Trophoblast cell (in vitro differentiated cells and primary cell): ENCODE data around the gene SCAF1.
A peak's percentile ranks its signal among the peaks of the same experiment; 100 is the strongest.
"Not testable (repeated sequence)": the region's sequence is repeated elsewhere in the genome, so short reads cannot be mapped to it uniquely, and the experiment has no call there.

Experiments
- DNase-seq, 2 donors: peaks; one replicate each; pipeline ENCODE4 v3.0.0-alpha.2; 2016
- H2AFZ ChIP-seq: 2 replicates; pipeline ENCODE4 v1.6.1; 2013; ENCODE audit warnings: low read length, moderate library complexity, mild to moderate bottlenecking; ENCODE audit not compliant: insufficient read depth, poor library complexity
- H2AK5ac ChIP-seq: 2 replicates; pipeline ENCODE4 v1.6.1; 2013; ENCODE audit warnings: mild to moderate bottlenecking, low read length
- H2BK120ac ChIP-seq: 2 replicates; pipeline ENCODE4 v1.6.1; 2013; ENCODE audit warnings: low read length, mild to moderate bottlenecking, moderate library complexity; ENCODE audit not compliant: insufficient read depth, poor library complexity
- H2BK12ac ChIP-seq: 2 replicates; pipeline ENCODE4 v1.6.1; 2013; ENCODE audit warnings: mild to moderate bottlenecking, low read length, moderate library complexity
- H2BK5ac ChIP-seq: 2 replicates; pipeline ENCODE4 v1.6.1; 2013; ENCODE audit warnings: low read length, low read depth, moderate library complexity, mild to moderate bottlenecking; ENCODE audit not compliant: poor library complexity
- H3K14ac ChIP-seq: 2 replicates; pipeline ENCODE4 v1.6.1; 2013; ENCODE audit warnings: mild to moderate bottlenecking, low read length
- H3K18ac ChIP-seq: 2 replicates; pipeline ENCODE4 v1.6.1; 2013; ENCODE audit warnings: mild to moderate bottlenecking, low read length
- H3K23ac ChIP-seq: 2 replicates; pipeline ENCODE4 v1.6.1; 2013; ENCODE audit warnings: low read length
- H3K27ac ChIP-seq: 2 replicates; pipeline ENCODE4 v1.5.1; 2013; ENCODE audit warnings: low read depth, mild to moderate bottlenecking, inconsistent platforms, low read length, moderate library complexity
- H3K27me3 ChIP-seq: 2 replicates; pipeline ENCODE4 v1.6.1; 2013; ENCODE audit warnings: inconsistent platforms, mild to moderate bottlenecking, low read length, moderate library complexity; ENCODE audit not compliant: insufficient read depth
- H3K36me3 ChIP-seq, 2 experiments: 1 replicate in 1 of 2; 2 replicates in 1 of 2; pipeline ENCODE4 v1.6.1; 2013; ENCODE audit warnings: low read length in 2 of 2, mild to moderate bottlenecking in 2 of 2, moderate library complexity in 1 of 2; ENCODE audit not compliant: insufficient read depth in 2 of 2, control insufficient read depth in 1 of 2
- H3K4ac ChIP-seq: 2 replicates; pipeline ENCODE4 v1.6.1; 2013; ENCODE audit warnings: low read depth, mild to moderate bottlenecking, low read length, moderate library complexity
- H3K4me1 ChIP-seq, 2 experiments: 1 replicate in 1 of 2; 2 replicates in 1 of 2; pipeline ENCODE4 v1.6.1; 2013; ENCODE audit warnings: low read length in 2 of 2, mild to moderate bottlenecking in 2 of 2, moderate library complexity in 1 of 2; ENCODE audit not compliant: insufficient read depth in 2 of 2, control insufficient read depth in 1 of 2
- H3K4me2 ChIP-seq: 2 replicates; pipeline ENCODE4 v1.6.1; 2013; ENCODE audit warnings: inconsistent platforms, mild to moderate bottlenecking, low read length, moderate library complexity
- H3K4me3 ChIP-seq: 2 replicates; pipeline ENCODE4 v1.5.1; 2013; ENCODE audit warnings: mild to moderate bottlenecking, low read depth, low read length, inconsistent platforms
- H3K79me1 ChIP-seq: one replicate; pipeline ENCODE4 v1.6.1; 2013; ENCODE audit warnings: low read length
- H3K79me2 ChIP-seq: 2 replicates; pipeline ENCODE4 v1.6.1; 2013; ENCODE audit warnings: low read length, mild to moderate bottlenecking; ENCODE audit not compliant: control insufficient read depth, insufficient read depth, poor library complexity
- H3K9ac ChIP-seq: 2 replicates; pipeline ENCODE4 v1.6.1; 2013; ENCODE audit warnings: mild to moderate bottlenecking, low read length
- H3K9me3 ChIP-seq: 2 replicates; pipeline ENCODE4 v1.6.1; 2013; ENCODE audit warnings: low read depth, mild to moderate bottlenecking, control low read depth, inconsistent platforms, low read length; ENCODE audit not compliant: insufficient read depth
- H4K12ac ChIP-seq: 2 replicates; pipeline ENCODE4 v1.6.1; 2013; ENCODE audit warnings: low read depth, mild to moderate bottlenecking, low read length, moderate library complexity
- H4K8ac ChIP-seq: 2 replicates; pipeline ENCODE4 v1.6.1; 2013; ENCODE audit warnings: low read depth, mild to moderate bottlenecking, low read length, moderate library complexity
- H4K91ac ChIP-seq: one replicate; pipeline ENCODE4 v1.6.1; 2013; ENCODE audit warnings: low read depth, mild to moderate bottlenecking, low read length, moderate library complexity
- WGBS: extraction: QIAGEN DNeasy Blood & Tissue Kit; methylation state at CpG from one replicate; pipeline ENCODE4 v1.1.7; 2013; ENCODE audit warnings: missing lambda C conversion rate; ENCODE audit not compliant: insufficient read length, insufficient coverage; ENCODE audit errors: extremely low coverage; 5-methylcytosine and 5-hydroxymethylcytosine counted together

The SCAF1 gene

GRCh38 chr19:49631014-49631588 lies 10.9 kb upstream of the SCAF1 start:
- Histone ChIP-seq H3K4me3 (no peak overlapping the region), H3K23ac (no peak overlapping the region), H3K9ac (no peak overlapping the region), H3K79me2 (no peaks in the 10 kb centered on the region), H3K14ac (no peak overlapping the region), H2BK12ac (no peak overlapping the region), H3K27me3 (no peaks in the 10 kb centered on the region), H3K4ac (no peak overlapping the region), H2BK5ac (no peak overlapping the region), H3K36me3 (peaks cover 10 to 17% of the 10 kb centered on the region in 2 experiments), H3K9me3 (no peaks in the 10 kb centered on the region), H2BK120ac (no peak overlapping the region), H3K79me1 (peaks cover 3% of the 10 kb centered on the region), H4K91ac (no peak overlapping the region), H3K4me1 (peaks cover 3 to 4% of the 10 kb centered on the region in 2 experiments), H2AK5ac (no peak overlapping the region), H4K12ac (no peak overlapping the region), H4K8ac (no peak overlapping the region), H2AFZ (no peak overlapping the region), H3K27ac (no peak overlapping the region), H3K4me2 (no peak overlapping the region), H3K18ac (no peak overlapping the region)
- WGBS = no CpG with 5 or more reads among the region's 9 CpGs
- DNase-seq = no peak

GRCh38 chr19:49631610-49632192 lies 10.3 kb upstream of the SCAF1 start:
- no CpG with 5 or more reads among the region's 19 CpGs for WGBS
- H3K79me1 ChIP-seq = peaks cover 3% of the 10 kb centered on the region

GRCh38 chr19:49632576-49632975 lies 9.4 kb upstream of the SCAF1 start:
- no peak overlapping the region for H3K4ac ChIP-seq
- no peak overlapping the region for H3K4me2 ChIP-seq
- peaks cover 3% of the 10 kb centered on the region for H3K79me1 ChIP-seq
- no peak overlapping the region for H3K9ac ChIP-seq
- H3K27me3 ChIP-seq = no peaks in the 10 kb centered on the region
- no peaks in the 10 kb centered on the region for H3K79me2 ChIP-seq
- no peaks in the 10 kb centered on the region for H3K9me3 ChIP-seq
- H3K4me3 ChIP-seq = no peak overlapping the region
- no peak overlapping the region for H2AFZ ChIP-seq
- no peak overlapping the region for H2BK12ac ChIP-seq
- H3K27ac ChIP-seq = no peak overlapping the region
- H4K12ac ChIP-seq = no peak overlapping the region
- no peak overlapping the region for H4K91ac ChIP-seq
- no peak overlapping the region for H4K8ac ChIP-seq
- H3K14ac ChIP-seq = no peak overlapping the region
- peaks cover 3 to 4% of the 10 kb centered on the region in 2 experiments for H3K4me1 ChIP-seq
- no CpG with 5 or more reads among the region's 5 CpGs for WGBS
- H3K23ac ChIP-seq = no peak overlapping the region
- no peak overlapping the region for H2BK120ac ChIP-seq
- H3K36me3 ChIP-seq = peaks cover 2 to 10% of the 10 kb centered on the region in 2 experiments
- no peak for DNase-seq
- H2AK5ac ChIP-seq = no peak overlapping the region
- no peak overlapping the region for H3K18ac ChIP-seq
- H2BK5ac ChIP-seq = no peak overlapping the region

More at GRCh38 chr19:49631610-49632192, 10.3 kb upstream of the SCAF1 start:
- Histone ChIP-seq H3K4me2 (no peak overlapping the region), H4K8ac (no peak overlapping the region), H2AFZ (no peak overlapping the region), H3K27me3 (no peaks in the 10 kb centered on the region), H2BK120ac (no peak overlapping the region), H3K9ac (no peak overlapping the region), H2AK5ac (no peak overlapping the region), H3K9me3 (no peaks in the 10 kb centered on the region), H2BK12ac (no peak overlapping the region), H3K27ac (no peak overlapping the region), H4K91ac (no peak overlapping the region), H4K12ac (no peak overlapping the region), H3K23ac (no peak overlapping the region), H3K4me3 (no peak overlapping the region), H3K36me3 (peaks cover 5 to 14% of the 10 kb centered on the region in 2 experiments), H2BK5ac (no peak overlapping the region), H3K4ac (no peak overlapping the region), H3K14ac (no peak overlapping the region), H3K18ac (no peak overlapping the region), H3K4me1 (peaks cover 3 to 4% of the 10 kb centered on the region in 2 experiments), H3K79me2 (no peaks in the 10 kb centered on the region)
- no peak for DNase-seq

GRCh38 chr19:49633273-49633672 lies 8.7 kb upstream of the SCAF1 start:
- not testable (repeated sequence) for H2BK120ac ChIP-seq, H3K79me2 ChIP-seq, H3K9me3 ChIP-seq, H3K4me1 ChIP-seq, H3K4ac ChIP-seq, H2BK5ac ChIP-seq, H3K9ac ChIP-seq, H3K14ac ChIP-seq, H3K4me3 ChIP-seq, H3K79me1 ChIP-seq, H3K4me2 ChIP-seq, H2AK5ac ChIP-seq, H2AFZ ChIP-seq, H2BK12ac ChIP-seq, H4K12ac ChIP-seq, H3K23ac ChIP-seq, H3K27me3 ChIP-seq, H3K27ac ChIP-seq, H3K18ac ChIP-seq, H4K91ac ChIP-seq, H4K8ac ChIP-seq
- peaks cover 2 to 10% of the 10 kb centered on the region in 2 experiments for H3K36me3 ChIP-seq
- DNase-seq = peak; percentile 33 to 50
- WGBS = no CpG with 5 or more reads among the region's 9 CpGs
